ENCODE measurements around the gene UBE2L6. TPM values are rescaled to one million over a fixed set of nuclear protein-coding genes. Genes with fewer than 3 reads are reported as not detected.

Gene UBE2L6
- total and polyA plus RNA-seq, 2 of the 4 experiments (the other 2 are of a cell fraction), result 37.5 to 46.7 TPM

DNA sequence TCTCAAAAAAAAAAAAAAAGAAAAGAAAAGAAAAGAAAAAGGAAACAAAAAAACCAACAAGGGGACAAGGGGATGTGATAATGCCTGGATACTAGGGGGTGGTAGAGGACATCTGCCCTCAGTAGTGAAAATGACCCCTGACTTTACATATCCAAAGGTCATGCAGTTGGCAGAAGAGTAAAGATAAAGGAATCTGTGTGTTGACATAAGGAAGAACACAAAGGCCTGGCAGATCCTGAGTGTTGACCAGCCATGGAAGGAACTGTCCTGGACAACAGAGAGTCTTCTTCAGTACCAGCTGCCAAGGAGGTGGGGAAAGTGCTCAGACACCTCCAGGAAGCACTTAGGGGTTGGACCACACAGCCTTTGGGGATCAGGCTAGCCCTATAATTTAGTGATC, 64.6 kb downstream of the UBE2L6 start:
- CTCF ChIA-PET, result interaction anchor here (1.9 kb wide), 1 partner anchor 10 kb away, joined by 12 read pairs; no protein-coding TSS in a partner anchor
- in situ Hi-C loops (cut with MboI; ENCODE audit: low sequenced_read_pairs), result loop anchor here (25.0 kb wide), 1 partner anchor 666 kb away; no protein-coding TSS in a partner anchor
- DNase-seq, result no peak

More for the DNA sequence above, 64.6 kb downstream of the UBE2L6 start:
- no peak overlapping the region for H3K18ac ChIP-seq (ENCODE audit: low read depth, low read length)
- H3K23ac ChIP-seq (ENCODE audit: low read depth, low read length), result no peak overlapping the region
- no peak overlapping the region for H3K14ac ChIP-seq (replicated peaks; ENCODE audit: low read depth, low read length)
- no peak for TF ChIP-seq FOS (IDR thresholded peaks at IDR 0.05; ENCODE audit: low read depth, low read length)
- H3K4ac ChIP-seq (ENCODE audit: low read depth, low read length), result no peak overlapping the region
- H4K8ac ChIP-seq (ENCODE audit: low read depth in 2 of 2, low read length in 2 of 2), result no peak overlapping the region
- H3K36me3 ChIP-seq (ENCODE audit: control insufficient read depth, insufficient read depth, low read length), result peaks cover 17% of the 10 kb centered on the region
- H4K5ac ChIP-seq (ENCODE audit: low read depth, low read length), result no peak overlapping the region
- peaks cover 3 to 31% of the 10 kb centered on the region in 2 experiments; a peak in 3 of 4 replicates for H3K79me1 ChIP-seq (ENCODE audit: low read depth in 1 of 2, low read length in 2 of 2)
- H3K56ac ChIP-seq (ENCODE audit: extremely low read depth, insufficient read depth, low read length), result no peak overlapping the region
- no peaks in the 10 kb centered on the region for H3K9me3 ChIP-seq (ENCODE audit: control insufficient read depth, insufficient read depth, low read length)
- H3K27ac ChIP-seq (ENCODE audit: insufficient read depth, low read length), result no peak overlapping the region
- no peak overlapping the region for H2AK5ac ChIP-seq (ENCODE audit: low read depth, low read length)
- ATAC-seq (ENCODE audit: low read depth), result no peak
- H2BK15ac ChIP-seq (ENCODE audit: low read depth, low read length), result no peak overlapping the region
- no peak overlapping the region for H2BK120ac ChIP-seq (ENCODE audit: low read depth, low read length)
- POLR2A ChIA-PET (ENCODE audit: unreplicated experiment), result no interaction called here
- no peak overlapping the region for H2AFZ ChIP-seq (replicated peaks; ENCODE audit: low read length, poor library complexity)
- BruUV-seq (replicated peaks), result no TSS peak
- no peak overlapping the region for H2BK20ac ChIP-seq (ENCODE audit: low read depth, low read length)
- H2BK5ac ChIP-seq (ENCODE audit: low read depth, low read length, poor library complexity, severe bottlenecking), result no peak overlapping the region
- no peak overlapping the region for H2AK9ac ChIP-seq (replicated peaks; ENCODE audit: low read depth, low read length, poor library complexity)
- H3K4me2 ChIP-seq (ENCODE audit: low read depth, low read length), result no peak overlapping the region
- intact Hi-C loops (cut with micrococcal nuclease) (no loop called here), dilution Hi-C loops (cut with HindIII; ENCODE audit: low sequenced_read_pairs, unreplicated experiment) (no loop called here)
- H3K4me1 ChIP-seq (ENCODE audit: control insufficient read depth, insufficient read depth, low read length), result peaks cover 15% of the 10 kb centered on the region
- H3K9me1 ChIP-seq (ENCODE audit: insufficient read depth, low read length), result peaks cover 13% of the 10 kb centered on the region; the same call in 1 of the 2 replicates
- no peak overlapping the region for H3K9ac ChIP-seq (ENCODE audit: low read depth, low read length)
- no peaks in the 10 kb centered on the region for H3K27me3 ChIP-seq (ENCODE audit: control insufficient read depth, insufficient read depth, low read length)
- H3K4me3 ChIP-seq (ENCODE audit: insufficient read depth, low read depth, low read length), result no peak overlapping the region
- no peak overlapping the region for H4K91ac ChIP-seq (ENCODE audit: insufficient read depth, low read depth, low read length)
- no peaks in the 10 kb centered on the region; the same call in 1 of the 2 replicates for H4K20me1 ChIP-seq (ENCODE audit: insufficient read depth, low read length)

Data from IMR-90 (cell line).